GM12872 (cell line): ENCODE measurements around the gene PKNOX2.
A peak's percentile ranks its signal among the peaks of the same experiment; 100 is the strongest.

ENCODE experiments used
- TF ChIP-seq, protein P1 (sequence below): IDR thresholded peaks from 3 replicates; pipeline ENCODE4 v1.5.1; 2011; ENCODE audit warnings: low read depth, mild to moderate bottlenecking, low read length, moderate library complexity; ENCODE audit not compliant: insufficient read depth

The PKNOX2 gene

DNA sequence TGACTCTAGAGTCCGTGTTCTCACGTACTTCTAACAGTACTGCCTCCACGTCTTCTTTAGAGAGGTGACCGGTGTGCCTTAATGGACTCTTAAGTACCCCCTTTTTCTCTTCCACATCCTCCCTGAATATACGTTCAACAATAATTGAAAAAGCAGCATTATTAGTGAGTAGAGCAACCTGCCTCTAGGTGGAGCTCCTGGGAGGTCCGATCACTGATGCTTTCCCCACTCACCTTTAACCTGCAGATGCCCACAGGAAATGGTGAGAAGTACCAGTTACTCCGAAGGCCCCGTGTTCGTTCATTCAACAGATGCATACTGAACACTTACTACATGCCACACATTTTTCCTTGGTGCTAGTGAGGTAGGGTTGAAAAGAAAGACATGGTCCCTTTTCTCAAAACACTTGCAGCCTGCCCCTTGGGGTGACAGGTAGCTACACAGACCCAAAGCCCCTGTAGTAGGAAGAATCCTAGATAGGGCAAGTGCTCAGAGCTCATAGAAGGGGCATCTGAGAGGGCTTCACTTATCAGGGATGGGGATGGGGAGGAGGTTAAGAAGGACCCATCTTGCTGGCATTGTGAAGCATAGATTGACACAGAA, 258.8 kb downstream of the PKNOX2 start:
- TF ChIP-seq, protein P1, sequence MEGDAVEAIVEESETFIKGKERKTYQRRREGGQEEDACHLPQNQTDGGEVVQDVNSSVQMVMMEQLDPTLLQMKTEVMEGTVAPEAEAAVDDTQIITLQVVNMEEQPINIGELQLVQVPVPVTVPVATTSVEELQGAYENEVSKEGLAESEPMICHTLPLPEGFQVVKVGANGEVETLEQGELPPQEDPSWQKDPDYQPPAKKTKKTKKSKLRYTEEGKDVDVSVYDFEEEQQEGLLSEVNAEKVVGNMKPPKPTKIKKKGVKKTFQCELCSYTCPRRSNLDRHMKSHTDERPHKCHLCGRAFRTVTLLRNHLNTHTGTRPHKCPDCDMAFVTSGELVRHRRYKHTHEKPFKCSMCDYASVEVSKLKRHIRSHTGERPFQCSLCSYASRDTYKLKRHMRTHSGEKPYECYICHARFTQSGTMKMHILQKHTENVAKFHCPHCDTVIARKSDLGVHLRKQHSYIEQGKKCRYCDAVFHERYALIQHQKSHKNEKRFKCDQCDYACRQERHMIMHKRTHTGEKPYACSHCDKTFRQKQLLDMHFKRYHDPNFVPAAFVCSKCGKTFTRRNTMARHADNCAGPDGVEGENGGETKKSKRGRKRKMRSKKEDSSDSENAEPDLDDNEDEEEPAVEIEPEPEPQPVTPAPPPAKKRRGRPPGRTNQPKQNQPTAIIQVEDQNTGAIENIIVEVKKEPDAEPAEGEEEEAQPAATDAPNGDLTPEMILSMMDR, result peak; percentile 72

DNA sequence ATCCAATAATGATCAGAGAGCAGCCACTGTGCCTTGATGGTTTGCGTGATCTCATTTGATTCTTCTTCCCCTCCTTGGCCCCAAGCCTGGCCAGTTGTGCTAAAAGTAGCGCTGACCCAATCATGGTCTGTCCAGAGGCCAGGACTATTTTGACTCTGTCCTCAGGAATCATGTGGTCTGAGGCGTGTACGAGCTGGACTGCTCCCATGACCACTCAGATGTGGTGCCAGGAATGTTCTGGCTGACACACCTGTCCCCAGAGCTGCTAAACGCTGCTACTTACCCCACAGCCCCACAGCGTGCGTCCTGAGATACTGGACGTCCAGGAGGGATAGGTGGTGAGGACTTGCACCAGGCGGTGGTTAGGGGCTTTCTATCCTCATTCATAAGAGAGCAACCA, 261.1 kb downstream of the PKNOX2 start:
- TF ChIP-seq, protein P1, result no peak

DNA sequence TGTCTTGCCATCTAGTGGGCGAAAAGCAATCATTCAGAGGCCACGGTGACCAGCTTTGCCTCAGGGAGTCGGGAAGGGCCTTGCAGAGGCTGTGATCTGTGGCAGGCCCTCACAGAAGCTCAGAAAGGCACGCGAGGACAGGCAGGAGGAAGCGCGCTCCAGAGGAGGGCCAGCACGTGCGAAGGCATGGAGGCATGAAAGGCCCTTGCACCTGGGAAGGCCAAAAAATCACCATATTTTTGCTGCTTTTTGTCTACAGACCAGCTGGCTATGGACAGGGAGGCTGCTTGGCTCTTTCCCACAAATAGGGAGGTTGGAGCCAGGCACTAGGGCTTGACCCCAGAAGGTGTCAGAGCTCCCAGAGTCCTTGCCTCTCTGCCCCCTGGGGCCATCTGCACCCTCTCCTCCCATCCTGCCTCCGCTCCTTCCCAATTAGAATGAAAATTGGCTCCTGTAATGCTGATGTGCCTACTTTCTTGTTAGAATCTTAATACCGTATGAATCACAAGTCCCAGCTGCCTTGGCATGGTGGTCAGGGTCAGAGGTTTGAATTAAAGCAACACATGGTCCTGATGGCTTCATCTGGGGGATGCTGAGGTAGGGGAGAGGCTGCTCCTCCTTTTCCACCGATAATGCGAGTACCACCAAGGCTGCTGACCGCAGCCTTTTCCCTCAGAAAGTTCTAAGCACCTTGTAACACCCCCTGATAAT, 262.4 kb downstream of the PKNOX2 start:
- TF ChIP-seq, protein P1, result no peak

DNA sequence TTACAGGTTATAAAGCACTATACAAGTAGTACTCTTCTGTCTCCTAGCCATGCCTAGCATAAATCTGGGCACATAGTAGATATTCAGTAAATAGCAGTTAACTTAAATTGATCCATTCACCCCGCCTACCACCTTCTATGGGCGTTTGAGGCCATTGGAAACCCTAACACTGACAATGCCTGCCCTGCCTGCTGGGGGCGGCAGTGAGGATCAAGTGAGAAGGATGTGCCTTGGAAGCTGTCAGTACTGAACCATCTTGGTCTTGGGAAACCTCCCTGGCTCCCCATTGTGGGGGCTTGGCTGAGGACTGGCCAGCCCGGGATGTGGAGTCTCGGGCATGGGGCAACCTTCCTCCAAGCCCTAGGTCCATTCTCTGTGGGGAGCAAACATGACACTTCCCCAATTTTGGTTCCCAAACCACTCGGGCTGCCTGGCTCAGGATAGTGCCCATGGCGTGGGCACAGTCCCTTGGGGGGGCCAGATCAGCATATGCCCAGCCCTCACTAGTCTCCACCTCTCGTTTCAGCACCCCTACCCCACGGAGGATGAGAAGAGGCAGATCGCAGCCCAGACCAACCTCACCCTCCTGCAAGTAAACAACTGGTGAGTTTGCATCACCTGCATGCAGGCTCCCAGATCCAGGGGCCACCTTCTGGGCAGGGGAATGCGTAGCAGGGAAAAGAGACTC, 264.1 kb downstream of the PKNOX2 start:
- TF ChIP-seq, protein P1, result no peak

DNA sequence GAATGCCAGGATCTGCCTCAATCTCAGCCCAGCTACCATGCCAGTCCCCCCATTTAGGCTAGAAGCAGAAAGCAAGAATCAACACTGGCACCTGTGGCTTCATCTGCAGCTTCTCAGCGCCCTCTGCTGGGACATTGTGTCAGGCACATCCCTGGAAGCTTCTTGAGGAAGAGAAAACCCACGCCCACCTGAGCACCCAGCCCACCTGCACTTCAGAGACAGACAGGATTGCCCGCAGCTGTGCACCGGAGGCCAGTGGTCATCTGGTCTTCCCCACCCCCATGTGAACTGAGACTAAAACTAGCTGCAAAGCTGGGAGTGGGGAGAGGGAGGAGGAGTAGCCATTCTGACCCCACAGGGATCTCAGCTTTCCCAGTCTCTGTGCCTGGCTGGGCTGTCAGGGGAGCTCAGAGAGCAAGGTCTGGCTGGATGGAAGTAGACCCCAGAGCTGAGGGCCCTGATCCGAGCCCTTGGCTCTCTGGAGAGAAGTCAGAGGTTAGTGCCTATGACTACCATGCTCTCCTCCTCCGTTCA, 264.7 kb downstream of the PKNOX2 start:
- TF ChIP-seq, protein P1, result peak; percentile 94

DNA sequence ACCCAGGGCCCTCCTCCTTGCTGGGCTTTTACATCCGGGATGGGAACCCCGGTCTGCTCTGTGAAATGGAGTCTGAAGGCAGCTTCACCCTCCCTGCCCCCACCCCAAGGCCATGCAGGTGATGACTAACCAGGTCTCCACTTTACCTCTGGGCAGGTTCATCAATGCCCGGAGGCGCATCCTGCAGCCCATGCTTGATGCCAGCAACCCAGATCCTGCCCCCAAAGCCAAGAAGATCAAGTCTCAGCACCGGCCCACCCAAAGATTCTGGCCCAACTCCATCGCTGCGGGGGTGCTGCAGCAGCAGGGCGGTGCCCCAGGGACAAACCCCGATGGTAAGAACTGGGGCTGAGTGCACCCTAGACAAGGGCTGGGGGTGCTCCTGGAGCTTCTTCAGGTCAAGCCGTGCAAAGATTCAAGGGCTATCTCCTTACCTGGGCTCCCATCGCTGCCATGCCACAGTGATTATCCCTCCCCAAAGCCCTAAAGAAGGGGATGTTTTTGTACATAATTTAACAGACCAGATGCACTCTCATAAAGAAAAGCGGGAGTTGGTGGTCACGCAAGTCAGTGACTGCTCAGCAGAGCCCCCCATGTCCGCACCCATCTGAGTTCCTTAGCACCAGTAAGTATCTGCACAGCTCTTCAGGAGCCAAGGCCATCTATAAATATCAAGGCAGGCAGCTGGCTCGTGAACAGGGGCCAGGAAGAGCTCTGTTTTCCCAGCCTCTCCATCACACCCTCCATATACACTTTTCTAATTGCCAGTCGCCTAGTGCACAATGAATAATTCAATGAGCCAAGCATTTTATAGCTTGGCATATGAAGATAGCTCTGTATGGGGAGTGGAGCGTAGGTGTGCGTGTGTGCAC, 265.5 kb downstream of the PKNOX2 start:
- TF ChIP-seq, protein P1, result no peak
